Epithelial cell of esophagus (primary cell): ENCODE results near the gene SF1.

Experiments used
- DNase-seq: peaks from one replicate; pipeline ENCODE4 v3.0.0; 2010; ENCODE audit warnings: low read depth
- H3K4me3 ChIP-seq: 2 replicates; pipeline ENCODE4 v1.5.1; 2011; ENCODE audit warnings: mild to moderate bottlenecking, low read length, control low read depth
- TF ChIP-seq, protein P1 (sequence below): IDR thresholded peaks from 2 replicates; pipeline ENCODE4 v1.5.1; 2011; ENCODE audit warnings: low read depth, mild to moderate bottlenecking, low read length, control low read depth, inconsistent platforms; ENCODE audit not compliant: insufficient read depth; ENCODE audit errors: missing control alignments

The SF1 gene

DNA sequence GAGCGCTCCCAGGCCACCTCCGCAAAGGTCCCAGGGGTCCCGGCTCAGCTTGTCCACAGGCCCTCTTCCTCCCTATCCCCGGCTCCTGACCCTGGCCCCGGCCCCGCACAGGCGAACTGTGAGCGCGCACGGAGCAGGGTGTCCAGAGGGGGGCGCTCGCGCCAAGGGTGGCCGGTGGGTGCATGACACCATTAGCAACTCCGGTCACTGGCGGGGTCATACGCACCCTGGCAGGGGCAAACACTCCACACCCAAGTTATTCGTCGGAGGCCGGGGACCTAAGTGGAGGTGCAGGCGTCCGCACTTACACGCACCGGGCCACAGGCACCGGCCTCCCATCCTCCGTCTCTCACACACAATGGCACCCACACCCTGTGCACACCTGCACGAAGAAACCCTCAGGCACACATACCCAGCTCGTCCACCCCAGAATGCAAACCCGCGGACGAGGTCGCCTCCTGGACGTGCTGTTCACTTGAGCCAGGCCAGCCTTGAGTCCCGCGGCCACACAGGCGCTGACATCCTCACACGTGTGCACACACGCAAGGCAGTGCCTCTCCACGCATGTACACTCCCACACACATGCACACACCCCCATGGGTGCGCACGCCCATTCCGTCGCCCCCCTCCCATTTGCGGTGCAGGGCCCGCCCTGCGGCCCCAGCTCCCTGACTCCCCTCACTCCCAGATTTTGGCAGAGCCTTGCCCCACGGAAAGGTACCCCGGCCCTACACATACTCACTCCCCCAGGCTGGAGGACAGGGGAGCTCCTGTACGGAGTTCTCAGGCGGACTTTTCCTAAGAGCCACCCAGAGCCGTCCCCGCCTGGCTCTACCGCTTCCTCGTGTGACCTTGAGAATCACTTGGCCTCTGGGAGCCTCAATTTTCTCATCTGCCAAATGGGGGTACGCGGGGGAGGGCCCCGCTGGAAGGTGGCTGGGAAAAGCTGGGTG lies 34.5 kb downstream of the SF1 start, which contains the start of gene RASGRP2:
TSS of gene RASGRP2 (minus strand) at position 552 of the 953 bp plus-strand sequence. CDS start 1,276 bp downstream, outside the sequence.
- TF ChIP-seq, protein P1, sequence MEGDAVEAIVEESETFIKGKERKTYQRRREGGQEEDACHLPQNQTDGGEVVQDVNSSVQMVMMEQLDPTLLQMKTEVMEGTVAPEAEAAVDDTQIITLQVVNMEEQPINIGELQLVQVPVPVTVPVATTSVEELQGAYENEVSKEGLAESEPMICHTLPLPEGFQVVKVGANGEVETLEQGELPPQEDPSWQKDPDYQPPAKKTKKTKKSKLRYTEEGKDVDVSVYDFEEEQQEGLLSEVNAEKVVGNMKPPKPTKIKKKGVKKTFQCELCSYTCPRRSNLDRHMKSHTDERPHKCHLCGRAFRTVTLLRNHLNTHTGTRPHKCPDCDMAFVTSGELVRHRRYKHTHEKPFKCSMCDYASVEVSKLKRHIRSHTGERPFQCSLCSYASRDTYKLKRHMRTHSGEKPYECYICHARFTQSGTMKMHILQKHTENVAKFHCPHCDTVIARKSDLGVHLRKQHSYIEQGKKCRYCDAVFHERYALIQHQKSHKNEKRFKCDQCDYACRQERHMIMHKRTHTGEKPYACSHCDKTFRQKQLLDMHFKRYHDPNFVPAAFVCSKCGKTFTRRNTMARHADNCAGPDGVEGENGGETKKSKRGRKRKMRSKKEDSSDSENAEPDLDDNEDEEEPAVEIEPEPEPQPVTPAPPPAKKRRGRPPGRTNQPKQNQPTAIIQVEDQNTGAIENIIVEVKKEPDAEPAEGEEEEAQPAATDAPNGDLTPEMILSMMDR = peak; percentile 42
- no peak within 1 kb of the TSS for H3K4me3 ChIP-seq
- DNase-seq = peak; percentile 31

DNA sequence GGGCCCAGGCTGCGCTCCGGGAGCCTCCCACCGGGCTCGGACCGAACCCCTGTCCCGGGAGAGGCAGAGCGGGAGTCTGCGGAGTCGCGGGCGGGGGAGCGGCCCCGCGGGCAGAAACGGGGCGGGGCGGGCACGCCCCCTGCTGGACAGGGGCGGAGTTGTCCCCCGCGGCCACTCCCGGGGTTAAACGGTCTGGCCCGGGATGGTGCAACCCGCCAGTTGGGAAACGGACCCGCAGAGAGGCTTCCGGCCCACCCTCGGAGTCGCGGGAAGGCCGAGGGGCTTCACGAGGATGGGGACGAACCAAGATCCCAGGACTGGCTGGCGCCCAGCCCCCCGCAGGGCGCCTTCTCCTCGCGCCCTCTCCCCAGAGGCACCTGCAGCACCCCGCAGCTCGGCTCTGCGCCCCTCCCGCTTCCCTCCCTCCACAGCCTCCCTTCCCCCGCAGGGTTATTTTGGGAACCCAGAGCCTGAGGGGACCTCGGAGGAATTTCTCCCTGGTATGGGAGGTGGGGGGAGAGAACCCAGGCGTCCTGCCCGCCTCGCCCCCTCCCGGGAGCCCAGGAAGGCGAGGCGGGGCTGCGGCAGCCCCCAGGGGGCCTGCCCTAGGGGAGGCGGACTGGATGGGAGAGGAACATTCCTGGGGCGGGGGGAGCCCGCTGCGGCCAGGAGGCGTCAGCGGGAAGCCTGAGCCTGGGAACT lies 35.3 kb downstream of the SF1 start:
- peak; percentile 32 for DNase-seq
- peak overlapping the region; percentile 35 for H3K4me3 ChIP-seq
- TF ChIP-seq, protein P1 = peak; percentile 59

GRCh38 chr11:64742087-64742888 lies 36.1 kb downstream of the SF1 start:
- no peak for DNase-seq
- TF ChIP-seq, protein P1 = no peak

GRCh38 chr11:64741375-64742086 lies 36.8 kb downstream of the SF1 start:
- TF ChIP-seq, protein P1 = no peak
- no peak overlapping the region for H3K4me3 ChIP-seq

More at GRCh38 chr11:64742087-64742888, 36.1 kb downstream of the SF1 start:
- peak overlapping the region; percentile 35 for H3K4me3 ChIP-seq

DNA sequence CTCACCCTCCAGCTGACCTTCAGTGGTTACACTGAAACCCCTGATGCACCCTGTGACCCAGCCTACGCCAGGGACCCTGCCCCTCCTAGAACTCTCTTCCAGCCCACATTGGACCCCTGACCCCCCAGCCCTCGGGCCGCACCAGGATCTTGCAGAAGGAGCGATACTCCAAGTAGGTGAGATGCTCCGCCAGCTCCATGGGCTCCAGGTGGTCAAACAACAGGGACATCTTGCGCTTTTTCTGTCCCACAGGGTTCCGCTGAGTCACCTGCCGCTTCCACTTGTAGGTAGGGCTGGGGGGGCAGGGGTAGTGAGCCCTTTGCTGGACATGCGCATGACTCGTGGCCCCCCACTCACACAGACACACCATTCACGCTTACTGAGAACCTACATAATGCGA lies 38.5 kb downstream of the SF1 start:
- no peak overlapping the region for H3K4me3 ChIP-seq
- DNase-seq = no peak
- TF ChIP-seq, protein P1 = no peak

More at GRCh38 chr11:64741375-64742086, 36.8 kb downstream of the SF1 start:
- DNase-seq = no peak

DNA sequence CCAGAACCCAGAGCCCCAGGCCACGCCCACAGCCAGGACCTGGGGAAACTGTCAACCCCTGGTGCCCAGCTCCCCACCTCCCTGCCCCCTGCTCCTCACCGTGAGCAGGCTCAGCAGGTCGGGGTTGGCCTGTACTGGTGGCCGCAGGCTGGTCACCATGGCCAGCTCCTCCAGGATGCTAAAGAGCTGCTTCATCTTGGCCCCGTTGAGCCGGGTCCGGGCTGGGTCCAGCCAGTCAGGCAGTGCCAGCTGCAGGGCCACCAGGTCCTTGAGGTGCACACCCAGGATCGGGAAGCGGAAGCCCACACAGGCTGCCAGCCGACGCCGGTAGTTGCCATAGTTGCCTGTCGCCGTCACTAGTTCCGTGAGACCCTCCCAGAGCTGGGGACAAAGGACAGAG lies 41.7 kb downstream of the SF1 start:
- no peak for DNase-seq
- TF ChIP-seq, protein P1 = no peak
- H3K4me3 ChIP-seq = no peak overlapping the region
